Pancreas (tissue), 10 donors: ENCODE results near the gene PRPS1L1. TPM values are rescaled to one million over a fixed set of nuclear protein-coding genes. Genes with fewer than 3 reads are reported as not detected.

ENCODE experiments used
- ATAC-seq, 4 donors: fragments of 200-7000 bp; cut with Tn5 transposase; one replicate each; pipeline versions ENCODE4 v1.8.0 to v1.9.1; 2020; ENCODE audit warnings: mild to moderate bottlenecking in 4 of 4, moderate library complexity in 4 of 4
- DNase-seq, 6 donors: peaks; one replicate each; pipeline ENCODE4 v3.0.0-alpha.2; 2020
- FAIRE-seq: peaks from 2 replicates; lab custom pipeline; 2012; peaks lifted over from hg19 to GRCh38; lab: Jason Lieb, UNC
- H3K27ac ChIP-seq, 4 donors: fragments of 200-600 bp; sonication (generic); 1 replicate in 3 of 4; 2 replicates in 1 of 4; pipeline versions ENCODE4 v1.5.0 to v1.8.0; 2020
- H3K27me3 ChIP-seq, 4 donors: fragments of 200-600 bp; one replicate each; pipeline ENCODE4 v1.8.0; 2021
- H3K36me3 ChIP-seq, 3 donors: fragments of 200-600 bp; sonication (generic) in 1 of 3; one replicate each; pipeline versions ENCODE4 v1.5.0 to v1.8.0; 2020 to 2021
- H3K4me1 ChIP-seq, 3 donors: fragments of 200-600 bp; one replicate each; pipeline ENCODE4 v1.8.0; 2021
- H3K4me3 ChIP-seq, 4 donors: fragments of 200-600 bp; sonication (generic) in 2 of 4; one replicate each; pipeline versions ENCODE4 v1.5.0 to v1.8.0; 2020 to 2021
- H3K9me3 ChIP-seq, 4 donors: fragments of 200-600 bp; one replicate each; pipeline ENCODE4 v1.8.0; 2021
- whole genome bisulfite sequencing, 2 donors: extraction: QIAGEN DNeasy Blood & Tissue Kit; methylation state at CpG; one replicate each; pipeline ENCODE4 v1.1.7; 2013; 5-methylcytosine and 5-hydroxymethylcytosine counted together
- intact Hi-C, 3 donors: fragments of 100-400 bp; cut with DNase I; formaldehyde crosslinking; loops; one replicate each; pipeline versions ENCODE4 v1.11.1 to v1.14.2; 2022
- polyA plus RNA-seq, 2 donors: library from polyadenylated mRNA; stranded (reverse); fragments of 200-250 nt; gene quantifications; one replicate each; pipeline ENCODE4 v1.2.3, GENCODE V29; 2013
- total RNA-seq, 6 donors: library from RNA; stranded (reverse); fragmentation: NEBNext Ultra II Directional in 4 of 6; extraction: Animal tissue kit (Norgen Biotek cat#: 25700) in 4 of 6; gene quantifications; one replicate each; pipeline versions ENCODE4 v1.2.1 to v1.2.4, GENCODE V29; 2021 to 2023
- TF ChIP-seq, protein P1 (sequence below), 4 donors: fragments of 200-600 bp; sonication (generic) in 3 of 4; IDR thresholded peaks; one replicate each; pipeline versions ENCODE4 v1.5.0 to v1.8.0; 2021; ENCODE audit warnings: antibody characterized with exemption in 4 of 4
- donor health status: healthy with polysubstance abuse.
- donor health status: DM: no; HTN: no; CAD: no; lungs with moderate emphysema.
- donor health status: DM: no; HTN: no; CAD: no.
- donor health status: control.
- donor health status: control.
- donor health status: Bipolar disorder and iron deficiency.
- donor health status: DM: yes; HTN: yes; CAD: no.
- donor health status: DM: no; HTN: no; CAD: no.
- donor health status: DM: no; HTN: no; CAD: no.
- donor health status: DM: yes; HTN: yes; CAD: no.

The PRPS1L1 gene
- total and polyA plus RNA-seq, 8 donors: not detected

DNA sequence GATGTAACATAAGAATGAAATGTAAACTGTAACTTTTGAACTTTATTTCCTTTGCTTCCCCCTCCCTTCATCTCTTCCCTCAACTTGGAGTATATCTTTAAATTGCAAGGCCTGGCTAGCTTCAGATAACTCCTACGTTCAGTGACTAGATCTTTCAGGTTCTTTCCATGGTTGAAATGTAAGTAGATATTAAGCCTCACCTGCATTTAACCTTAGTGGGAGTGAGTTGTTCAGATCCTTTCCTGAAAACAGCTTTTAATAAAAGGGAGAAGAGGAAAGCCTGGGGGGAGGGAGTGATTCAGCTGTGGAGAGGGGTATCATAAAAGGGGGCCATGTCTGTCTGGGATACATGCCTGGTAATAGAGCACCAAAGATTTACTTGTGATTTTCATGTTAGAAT, 19.0 kb upstream of the PRPS1L1 start:
- 38 to 56% methylated on average over 1 of the region's 1 CpG for WGBS, 2 donors
- no peaks in the 10 kb centered on the region for H3K4me1 ChIP-seq
- H3K9me3 ChIP-seq: no peaks in the 10 kb centered on the region
- intact Hi-C loops: no loop called here
- FAIRE-seq (no peak), DNase-seq (no peak), ATAC-seq (no peak)
- H3K36me3 ChIP-seq: no peaks in the 10 kb centered on the region
- no peaks in the 10 kb centered on the region for H3K27me3 ChIP-seq
- TF ChIP-seq, protein P1, sequence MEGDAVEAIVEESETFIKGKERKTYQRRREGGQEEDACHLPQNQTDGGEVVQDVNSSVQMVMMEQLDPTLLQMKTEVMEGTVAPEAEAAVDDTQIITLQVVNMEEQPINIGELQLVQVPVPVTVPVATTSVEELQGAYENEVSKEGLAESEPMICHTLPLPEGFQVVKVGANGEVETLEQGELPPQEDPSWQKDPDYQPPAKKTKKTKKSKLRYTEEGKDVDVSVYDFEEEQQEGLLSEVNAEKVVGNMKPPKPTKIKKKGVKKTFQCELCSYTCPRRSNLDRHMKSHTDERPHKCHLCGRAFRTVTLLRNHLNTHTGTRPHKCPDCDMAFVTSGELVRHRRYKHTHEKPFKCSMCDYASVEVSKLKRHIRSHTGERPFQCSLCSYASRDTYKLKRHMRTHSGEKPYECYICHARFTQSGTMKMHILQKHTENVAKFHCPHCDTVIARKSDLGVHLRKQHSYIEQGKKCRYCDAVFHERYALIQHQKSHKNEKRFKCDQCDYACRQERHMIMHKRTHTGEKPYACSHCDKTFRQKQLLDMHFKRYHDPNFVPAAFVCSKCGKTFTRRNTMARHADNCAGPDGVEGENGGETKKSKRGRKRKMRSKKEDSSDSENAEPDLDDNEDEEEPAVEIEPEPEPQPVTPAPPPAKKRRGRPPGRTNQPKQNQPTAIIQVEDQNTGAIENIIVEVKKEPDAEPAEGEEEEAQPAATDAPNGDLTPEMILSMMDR (IDR thresholded peaks at IDR 0.05): no peak
- no peak overlapping the region for H3K27ac ChIP-seq
- no peak overlapping the region for H3K4me3 ChIP-seq

DNA sequence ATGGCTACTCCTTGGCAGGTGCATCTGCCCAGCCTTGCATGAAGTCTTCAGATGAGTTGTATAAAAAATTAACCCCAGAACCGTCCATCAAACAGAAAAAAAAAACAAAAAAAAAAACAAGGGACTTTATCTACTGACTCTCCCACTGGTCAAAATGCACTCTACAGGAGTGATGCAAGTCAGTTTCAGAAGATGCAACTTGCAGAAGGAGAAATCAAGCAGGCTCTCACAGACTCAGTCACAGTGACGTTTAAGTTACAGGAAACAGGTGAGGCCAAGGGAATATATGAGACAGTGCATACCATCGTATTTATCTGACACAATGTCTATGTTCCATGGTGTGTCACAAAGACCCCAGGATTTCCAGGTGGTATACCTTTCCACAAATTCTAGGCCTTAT, 17.5 kb upstream of the PRPS1L1 start:
- ATAC-seq: no peak
- WGBS, 2 donors: 54 to 63% methylated on average over 3 of the region's 3 CpGs

DNA sequence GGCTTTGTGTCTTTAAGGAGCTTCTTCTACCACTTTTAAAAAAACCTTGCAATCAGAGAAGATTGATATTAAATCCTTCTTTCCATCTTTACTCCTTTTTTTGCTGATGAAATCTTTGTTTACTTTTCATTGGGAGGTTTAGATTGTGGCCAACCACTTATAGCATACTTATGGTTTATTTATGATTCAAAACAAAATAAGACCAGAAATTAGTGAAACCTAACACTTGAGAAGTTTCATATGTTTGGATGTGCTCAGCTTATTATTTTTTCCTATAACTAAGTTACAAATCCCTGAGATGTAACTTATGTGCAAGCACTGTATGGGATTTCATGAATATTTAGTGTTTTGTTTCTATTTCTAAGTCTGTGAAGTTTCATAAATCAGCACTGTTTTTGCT, 13.5 kb upstream of the PRPS1L1 start:
- FAIRE-seq (no peak), DNase-seq (no peak), ATAC-seq (no peak)
- intact Hi-C loops: no loop called here
- H3K27me3 ChIP-seq: no peaks in the 10 kb centered on the region
- H3K27ac ChIP-seq: no peak overlapping the region
- TF ChIP-seq, protein P1 (IDR thresholded peaks at IDR 0.05): no peak
- H3K9me3 ChIP-seq: no peaks in the 10 kb centered on the region
- no peak overlapping the region for H3K4me3 ChIP-seq
- no peaks in the 10 kb centered on the region for H3K36me3 ChIP-seq
- no peaks in the 10 kb centered on the region for H3K4me1 ChIP-seq

More for the DNA sequence above, 17.5 kb upstream of the PRPS1L1 start:
- TF ChIP-seq, protein P1 (IDR thresholded peaks at IDR 0.05): no peak
- intact Hi-C loops: no loop called here
- Histone ChIP-seq H3K36me3 (no peaks in the 10 kb centered on the region), H3K4me1 (no peaks in the 10 kb centered on the region), H3K27me3 (no peaks in the 10 kb centered on the region), H3K9me3 (no peaks in the 10 kb centered on the region), H3K27ac (no peak overlapping the region), H3K4me3 (no peak overlapping the region)
- DNase-seq (no peak), FAIRE-seq (no peak)

DNA sequence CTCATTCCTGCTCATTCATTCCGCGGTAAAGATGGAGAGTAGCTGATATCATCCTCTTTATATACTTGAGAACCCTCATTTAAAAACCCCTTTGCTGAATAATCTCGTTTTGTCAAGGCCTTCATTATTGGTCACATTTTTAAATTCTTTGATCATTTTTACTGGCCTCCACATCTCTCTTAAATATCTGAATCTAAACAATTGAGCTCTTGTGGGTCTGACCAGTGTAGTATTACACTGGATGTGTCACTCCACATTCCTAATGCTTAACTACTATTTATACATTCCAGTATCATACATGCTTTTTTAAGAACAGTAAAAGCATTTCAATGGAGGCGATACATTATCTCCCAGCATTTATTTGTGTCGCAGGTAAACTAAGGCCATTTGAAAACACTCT, 12.6 kb upstream of the PRPS1L1 start:
- Histone ChIP-seq H3K27me3 (no peaks in the 10 kb centered on the region), H3K9me3 (no peaks in the 10 kb centered on the region), H3K4me1 (no peaks in the 10 kb centered on the region), H3K27ac (no peak overlapping the region), H3K36me3 (no peaks in the 10 kb centered on the region), H3K4me3 (no peak overlapping the region)
- TF ChIP-seq, protein P1 (IDR thresholded peaks at IDR 0.05): no peak
- FAIRE-seq (no peak), ATAC-seq (no peak), DNase-seq (no peak)
- WGBS, 2 donors: 49 to 50% methylated on average over 5 of the region's 5 CpGs
- intact Hi-C loops: no loop called here

DNA sequence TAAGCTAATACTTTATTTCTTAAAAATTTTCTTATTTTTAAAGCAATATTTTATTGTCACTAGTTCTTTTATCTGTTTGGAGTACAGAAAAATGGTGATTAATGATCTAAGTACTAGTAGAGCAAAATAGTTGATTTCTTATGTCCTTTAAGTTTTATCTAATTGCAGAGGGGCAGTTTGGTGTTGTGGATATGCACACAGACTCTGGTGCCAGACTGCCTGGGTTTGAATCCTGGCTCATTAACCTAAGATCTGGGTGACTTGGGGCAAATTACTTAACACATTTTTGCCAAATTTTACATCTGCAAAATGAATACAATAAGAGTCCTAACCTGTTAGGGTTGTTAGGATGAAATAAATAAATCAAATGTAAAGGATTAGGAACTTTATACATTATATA, 10.7 kb upstream of the PRPS1L1 start:
- Histone ChIP-seq H3K27ac (no peak overlapping the region), H3K36me3 (no peaks in the 10 kb centered on the region), H3K27me3 (no peaks in the 10 kb centered on the region), H3K9me3 (no peaks in the 10 kb centered on the region), H3K4me1 (no peaks in the 10 kb centered on the region), H3K4me3 (no peak overlapping the region)
- FAIRE-seq (no peak), DNase-seq (no peak), ATAC-seq (no peak)
- TF ChIP-seq, protein P1 (IDR thresholded peaks at IDR 0.05): no peak
- intact Hi-C loops: no loop called here
